DND-41 (cell line): ENCODE data around the gene USP7.

Source experiments
- ATAC-seq: fragments of 200-7000 bp; cut with Tn5 transposase; 3 replicates; pipeline ENCODE4 v1.9.1; 2021; ENCODE audit warnings: low read depth; ENCODE audit not compliant: insufficient read depth
- DNase-seq: peaks from one replicate; pipeline ENCODE4 v3.0.0-alpha.2; 2020
- H2AFZ ChIP-seq: 2 replicates; pipeline ENCODE4 v1.6.0; 2012; ENCODE audit warnings: low read depth, low read length
- H3K27ac ChIP-seq: 2 replicates; pipeline ENCODE4 v1.5.1; 2012; ENCODE audit warnings: low read length, inconsistent platforms
- H3K27me3 ChIP-seq: fragments of 200-600 bp; sonication (generic); 2 replicates; pipeline ENCODE4 v1.6.0; 2012; ENCODE audit warnings: low read length, mild to moderate bottlenecking, inconsistent platforms; ENCODE audit not compliant: insufficient read depth, poor library complexity
- H3K36me3 ChIP-seq: 2 replicates; pipeline ENCODE4 v1.5.1; 2012; ENCODE audit warnings: low read length, inconsistent platforms; ENCODE audit not compliant: insufficient read depth
- H3K4me1 ChIP-seq: 2 replicates; pipeline ENCODE4 v1.5.1; 2012; ENCODE audit warnings: mild to moderate bottlenecking, low read length; ENCODE audit not compliant: insufficient read depth
- H3K4me2 ChIP-seq: 2 replicates; pipeline ENCODE4 v1.6.0; 2012; ENCODE audit warnings: mild to moderate bottlenecking, moderate library complexity, low read length, inconsistent platforms; ENCODE audit not compliant: insufficient read depth
- H3K4me3 ChIP-seq, 2 experiments: fragments of 200-600 bp in 1 of 2; shearing (Covaris generic) in 1 of 2; 2 replicates each; pipeline ENCODE4 v1.5.1; 2012 to 2016; ENCODE audit warnings: inconsistent platforms in 2 of 2, low read length in 2 of 2, mild to moderate bottlenecking in 2 of 2, low read depth in 1 of 2, moderate library complexity in 1 of 2
- H3K79me2 ChIP-seq: 2 replicates; pipeline ENCODE4 v1.6.0; 2012; ENCODE audit warnings: low read length, inconsistent platforms; ENCODE audit not compliant: insufficient read depth
- H3K9ac ChIP-seq: 2 replicates; pipeline ENCODE4 v1.6.0; 2012; ENCODE audit warnings: low read depth, mild to moderate bottlenecking, inconsistent platforms, low read length, moderate library complexity
- H3K9me3 ChIP-seq: 2 replicates; pipeline ENCODE4 v1.5.1; 2012; ENCODE audit warnings: low read length, moderate library complexity, mild to moderate bottlenecking, inconsistent platforms; ENCODE audit not compliant: insufficient read depth, severe bottlenecking
- H4K20me1 ChIP-seq: 2 replicates; pipeline ENCODE4 v1.6.0; 2012; ENCODE audit warnings: low read length; ENCODE audit not compliant: insufficient read depth
- CTCF ChIP-seq: IDR thresholded peaks from 2 replicates; pipeline ENCODE4 v1.5.1; 2012; ENCODE audit warnings: borderline replicate concordance, low read length, moderate library complexity, mild to moderate bottlenecking; ENCODE audit not compliant: poor library complexity, severe bottlenecking; ENCODE audit errors: extremely low read depth
- EZH2 ChIP-seq: IDR thresholded peaks from 3 replicates; pipeline ENCODE4 v1.6.1; 2012; ENCODE audit warnings: borderline replicate concordance, low read depth, mild to moderate bottlenecking, moderate library complexity, low read length, inconsistent platforms; ENCODE audit not compliant: severe bottlenecking

USP7 gene

GRCh38 chr16:8950580-8951077, 13.1 kb downstream of the USP7 start:
- H3K79me2 ChIP-seq = peaks cover 97% of the 10 kb centered on the region
- H3K4me1 ChIP-seq = peaks cover 76% of the 10 kb centered on the region
- no peak overlapping the region for H2AFZ ChIP-seq
- H3K27ac ChIP-seq = peak overlapping the region; percentile 6; the same call in 1 of the 2 replicates
- H3K36me3 ChIP-seq = 0 out of 2 replicates have a peak, but pooled peaks cover 4% of the 10 kb centered on the region
- H3K9me3 ChIP-seq = no peaks in the 10 kb centered on the region
- no peak for ATAC-seq
- H3K27me3 ChIP-seq = no peaks in the 10 kb centered on the region
- no peak overlapping the region for H3K9ac ChIP-seq
- H3K4me3 ChIP-seq = no peak overlapping the region
- no peak for DNase-seq
- H3K4me2 ChIP-seq = peak overlapping the region; percentile 4; the same call in 1 of the 2 replicates
- no peak for TF ChIP-seq EZH2
- no peak for TF ChIP-seq CTCF
- H4K20me1 ChIP-seq = peaks cover 97% of the 10 kb centered on the region

DNA sequence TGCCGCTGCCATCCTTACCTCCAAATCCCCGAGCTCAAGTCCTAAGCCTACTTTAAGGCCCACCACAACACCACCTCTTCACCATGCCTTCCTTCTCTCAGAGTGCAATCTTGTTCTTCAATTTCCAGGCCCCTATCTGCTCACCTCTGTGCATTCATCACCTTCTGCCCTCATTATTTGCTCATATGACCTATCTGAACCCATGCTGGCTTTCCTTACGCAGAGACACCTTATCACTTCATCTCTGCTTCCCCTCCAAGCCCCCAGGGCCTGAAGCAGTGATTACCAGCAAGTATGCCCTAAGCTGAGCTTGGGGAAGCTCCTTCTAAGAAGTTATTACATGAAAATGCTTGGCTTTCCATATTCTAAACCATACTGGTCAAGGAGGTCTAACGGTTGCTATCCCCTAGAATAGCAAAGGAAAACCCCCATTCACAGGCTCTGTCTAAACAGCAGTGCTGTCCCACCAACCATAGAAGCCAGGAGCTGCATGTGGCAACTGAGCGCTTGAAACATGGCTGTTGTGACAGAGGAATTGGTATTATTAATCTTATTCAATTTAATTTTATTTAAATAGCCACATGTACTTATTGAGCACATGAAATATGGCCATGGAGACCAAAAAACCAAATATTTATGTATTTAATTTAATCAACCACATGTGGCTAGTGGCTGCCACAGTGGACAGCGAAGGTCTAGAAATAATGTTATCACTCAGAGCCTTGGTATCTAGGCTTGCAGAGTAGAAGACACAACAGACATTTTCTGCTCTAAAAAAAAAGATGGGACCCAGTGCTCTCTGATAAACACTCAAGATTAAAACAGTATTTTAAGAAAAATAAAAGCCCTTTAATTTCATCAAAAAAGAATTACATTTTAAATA, 13.9 kb downstream of the USP7 start:
- Histone ChIP-seq H3K4me3 (no peak overlapping the region), H3K9ac (no peak overlapping the region), H3K36me3 (0 out of 2 replicates have a peak, but pooled peaks cover 4% of the 10 kb centered on the region), H3K4me1 (peaks cover 76% of the 10 kb centered on the region), H3K9me3 (no peaks in the 10 kb centered on the region), H3K4me2 (no peak overlapping the region), H4K20me1 (peaks cover 97% of the 10 kb centered on the region), H3K27me3 (no peaks in the 10 kb centered on the region), H3K27ac (peak overlapping the region; percentile 44; the same call in 1 of the 2 replicates), H2AFZ (no peak overlapping the region), H3K79me2 (peaks cover 97% of the 10 kb centered on the region)
- DNase-seq = no peak
- ATAC-seq = 0 out of 3 replicates have a peak, but pooled peaks have one; percentile 2
- no peak for TF ChIP-seq EZH2
- TF ChIP-seq CTCF = no peak

DNA sequence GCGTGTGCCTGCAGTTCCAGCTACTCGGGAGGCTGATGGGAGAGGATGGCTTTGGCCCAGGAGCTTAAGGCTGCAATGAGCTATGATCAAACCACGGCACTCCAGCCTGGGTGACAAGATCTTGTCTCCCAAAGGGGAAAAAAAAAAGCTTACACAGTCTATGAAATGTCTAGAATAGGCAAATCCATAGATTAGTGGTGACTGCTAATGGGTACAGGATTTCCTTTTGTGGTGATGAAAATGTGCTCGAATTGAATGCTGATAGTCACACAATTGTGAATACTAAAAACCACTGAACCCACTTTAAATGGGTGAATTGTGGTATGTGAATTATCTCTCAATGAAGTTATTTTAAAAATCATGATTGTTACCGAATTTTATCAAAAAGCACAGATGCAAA, 14.9 kb downstream of the USP7 start:
- Histone ChIP-seq H3K9ac (no peak overlapping the region), H3K4me3 (no peak overlapping the region), H3K4me1 (peaks cover 76% of the 10 kb centered on the region), H3K79me2 (peaks cover 98% of the 10 kb centered on the region), H3K27me3 (no peaks in the 10 kb centered on the region), H3K9me3 (no peaks in the 10 kb centered on the region), H4K20me1 (peaks cover 99% of the 10 kb centered on the region), H3K36me3 (0 out of 2 replicates have a peak, but pooled peaks cover 4% of the 10 kb centered on the region), H3K27ac (no peak overlapping the region), H3K4me2 (no peak overlapping the region), H2AFZ (no peak overlapping the region)
- no peak for TF ChIP-seq CTCF
- no peak for TF ChIP-seq EZH2
- no peak for DNase-seq
- ATAC-seq = peak; percentile 34
